GM06990 (cell line): ENCODE data around the gene IL15.

ENCODE experiments used
- DNase-seq: peaks from one replicate; pipeline ENCODE4 v3.0.0-alpha.2; 2011; ENCODE audit not compliant: insufficient read length; ENCODE audit errors: extremely low read depth
- H3K27me3 ChIP-seq: replicated peaks from 2 replicates; pipeline ENCODE4 v1.6.0; 2011; ENCODE audit warnings: low read length; ENCODE audit not compliant: control insufficient read depth, insufficient read depth
- H3K36me3 ChIP-seq: 2 replicates; pipeline ENCODE4 v1.5.1; 2011; ENCODE audit warnings: low read length; ENCODE audit not compliant: control insufficient read depth, insufficient read depth
- H3K4me3 ChIP-seq: replicated peaks from 2 replicates; pipeline ENCODE4 v1.5.1; 2011; ENCODE audit warnings: low read depth, mild to moderate bottlenecking, control low read depth, low read length
- TF ChIP-seq, protein P1 (sequence below): IDR thresholded peaks from 2 replicates; pipeline ENCODE4 v1.5.1; 2011; ENCODE audit warnings: low read length, control low read depth, mild to moderate bottlenecking, inconsistent platforms; ENCODE audit not compliant: insufficient read depth, poor library complexity, severe bottlenecking

The IL15 gene

DNA sequence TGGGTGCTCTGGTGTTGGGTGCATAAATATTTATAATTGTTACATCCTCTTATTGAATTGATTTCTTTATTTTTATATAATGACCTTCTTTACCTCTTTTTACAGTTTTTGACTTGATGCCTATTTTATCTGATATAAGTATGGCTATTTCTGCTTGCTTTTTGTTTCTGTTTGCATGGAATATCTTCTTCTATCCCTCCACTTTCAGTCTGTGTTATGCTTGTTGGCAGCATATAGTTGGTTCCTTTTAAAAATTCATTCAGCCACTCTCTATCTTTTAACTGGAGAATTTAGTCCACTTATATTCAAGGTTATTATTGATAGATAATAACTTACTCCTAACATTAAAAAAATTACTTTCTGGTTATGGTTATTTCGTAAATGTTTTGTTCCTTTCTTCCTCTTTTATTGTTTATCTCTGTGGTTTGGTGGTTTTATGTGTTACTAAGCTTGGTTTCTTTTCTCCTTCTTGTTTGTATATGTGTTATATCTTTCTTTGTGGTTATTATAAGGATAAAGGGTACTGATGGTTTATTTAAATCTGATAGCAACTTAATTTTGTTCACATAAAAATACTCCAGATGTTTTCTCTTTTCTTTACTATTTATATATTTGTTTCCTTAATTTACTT, 69.5 kb downstream of the IL15 start:
- Histone ChIP-seq H3K4me3 (no peak overlapping the region), H3K36me3 (no peaks in the 10 kb centered on the region), H3K27me3 (no peaks in the 10 kb centered on the region)
- DNase-seq: no peak
- TF ChIP-seq, protein P1, sequence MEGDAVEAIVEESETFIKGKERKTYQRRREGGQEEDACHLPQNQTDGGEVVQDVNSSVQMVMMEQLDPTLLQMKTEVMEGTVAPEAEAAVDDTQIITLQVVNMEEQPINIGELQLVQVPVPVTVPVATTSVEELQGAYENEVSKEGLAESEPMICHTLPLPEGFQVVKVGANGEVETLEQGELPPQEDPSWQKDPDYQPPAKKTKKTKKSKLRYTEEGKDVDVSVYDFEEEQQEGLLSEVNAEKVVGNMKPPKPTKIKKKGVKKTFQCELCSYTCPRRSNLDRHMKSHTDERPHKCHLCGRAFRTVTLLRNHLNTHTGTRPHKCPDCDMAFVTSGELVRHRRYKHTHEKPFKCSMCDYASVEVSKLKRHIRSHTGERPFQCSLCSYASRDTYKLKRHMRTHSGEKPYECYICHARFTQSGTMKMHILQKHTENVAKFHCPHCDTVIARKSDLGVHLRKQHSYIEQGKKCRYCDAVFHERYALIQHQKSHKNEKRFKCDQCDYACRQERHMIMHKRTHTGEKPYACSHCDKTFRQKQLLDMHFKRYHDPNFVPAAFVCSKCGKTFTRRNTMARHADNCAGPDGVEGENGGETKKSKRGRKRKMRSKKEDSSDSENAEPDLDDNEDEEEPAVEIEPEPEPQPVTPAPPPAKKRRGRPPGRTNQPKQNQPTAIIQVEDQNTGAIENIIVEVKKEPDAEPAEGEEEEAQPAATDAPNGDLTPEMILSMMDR: no peak

DNA sequence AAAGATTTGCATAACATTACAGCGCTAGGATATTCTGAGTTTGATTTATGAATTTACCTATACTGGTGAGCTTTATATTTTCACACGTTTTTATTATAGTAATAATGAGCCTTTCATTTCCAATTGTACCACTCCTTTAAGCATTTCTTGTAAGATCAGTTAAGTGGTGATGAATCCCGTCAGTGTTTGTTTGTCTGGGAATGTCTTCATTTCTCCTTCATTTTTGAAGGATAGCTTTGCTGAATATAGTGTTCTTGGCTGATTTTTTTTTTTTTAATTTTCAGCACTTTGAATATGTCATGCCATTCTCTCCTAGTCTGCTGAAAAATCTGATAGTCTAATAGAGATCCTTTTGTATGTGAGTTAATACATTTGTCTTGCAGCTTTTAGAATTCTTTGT, 70.1 kb downstream of the IL15 start:
- TF ChIP-seq, protein P1: no peak
- no peak overlapping the region for H3K4me3 ChIP-seq
- no peaks in the 10 kb centered on the region for H3K36me3 ChIP-seq
- no peak for DNase-seq
- no peaks in the 10 kb centered on the region for H3K27me3 ChIP-seq

- no peak overlapping the region for H3K4me3 ChIP-seq
- no peaks in the 10 kb centered on the region for H3K36me3 ChIP-seq
- TF ChIP-seq, protein P1: peak; percentile 61
- H3K27me3 ChIP-seq: no peaks in the 10 kb centered on the region
- DNase-seq: no peak
Measured at GRCh38 chr4:141711211-141711610, 74.8 kb downstream of the IL15 start.

DNA sequence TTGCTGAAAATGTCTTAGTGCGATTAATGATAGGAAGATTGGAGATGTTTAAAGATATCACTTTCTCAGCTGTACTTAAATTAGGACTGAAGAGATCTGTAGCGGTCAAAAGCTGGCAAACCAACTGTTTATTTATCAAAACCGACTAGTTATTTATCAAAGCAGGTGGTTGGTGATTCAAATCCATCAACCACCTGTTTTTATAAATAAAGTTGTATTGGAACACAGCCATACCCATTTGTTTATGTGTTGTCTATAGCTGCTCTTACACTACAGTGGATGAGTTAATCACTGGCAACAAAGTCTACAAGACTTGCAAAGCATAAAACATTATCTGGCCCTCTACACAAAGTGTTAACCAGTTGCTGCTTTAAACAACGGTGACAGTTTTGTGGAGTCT, 76.8 kb downstream of the IL15 start:
- no peak overlapping the region for H3K4me3 ChIP-seq
- H3K27me3 ChIP-seq: no peaks in the 10 kb centered on the region
- no peak for DNase-seq
- TF ChIP-seq, protein P1: no peak
- peaks cover 1% of the 10 kb centered on the region; the same call in 1 of the 2 replicates for H3K36me3 ChIP-seq

GRCh38 chr4:141713771-141714445, 77.5 kb downstream of the IL15 start:
- H3K4me3 ChIP-seq: no peak overlapping the region
- H3K27me3 ChIP-seq: no peaks in the 10 kb centered on the region
- H3K36me3 ChIP-seq: peaks cover 1% of the 10 kb centered on the region; the same call in 1 of the 2 replicates
- TF ChIP-seq, protein P1: no peak
- DNase-seq: no peak
